Activated T-helper 2 cell treated with anti-CD3 and anti-CD28 coated beads, Interferon-gamma antibody, Interleukin-2, Interleukin-4, amounts not matched to agents 10 μg/mL and 5 μg/mL and 100 μg/mL, durations not matched to agents 14 hours and 24 hours and 36 hours (primary cell): ENCODE measurements around the gene GRM8. TPM values are rescaled to one million over a fixed set of nuclear protein-coding genes. Genes with fewer than 3 reads are reported as not detected.

Source experiments
- DNase-seq: peaks from one replicate; pipeline ENCODE4 v3.0.0; 2021; ENCODE audit warnings: low spot score
- H3K27ac Mint-ChIP-seq: one replicate; pipeline ENCODE4 v1.8.0; 2021; ENCODE audit warnings: mixed read lengths
- H3K27me3 Mint-ChIP-seq: one replicate; pipeline ENCODE4 v1.8.0; 2021; ENCODE audit warnings: low read depth, mixed read lengths
- H3K36me3 Mint-ChIP-seq: one replicate; pipeline ENCODE4 v1.8.0; 2021; ENCODE audit warnings: low read depth, mixed read lengths
- H3K4me1 Mint-ChIP-seq: one replicate; pipeline ENCODE4 v1.8.0; 2021; ENCODE audit warnings: low read depth, mixed read lengths
- H3K4me3 Mint-ChIP-seq: one replicate; pipeline ENCODE4 v1.8.0; 2021; ENCODE audit warnings: low read depth, mild to moderate bottlenecking, moderate library complexity, mixed read lengths
- H3K9me3 Mint-ChIP-seq: one replicate; pipeline ENCODE4 v1.8.0; 2021; ENCODE audit warnings: mixed read lengths
- intact Hi-C: fragments of 100-400 bp; cut with micrococcal nuclease; formaldehyde crosslinking; loops from one replicate; pipeline ENCODE4 v1.15.1; 2023
- total RNA-seq: library from RNA; stranded (reverse); gene quantifications from 2 replicates; pipeline ENCODE4 v1.2.3, GENCODE V29; 2022

GRM8 gene
- total RNA-seq, 1 donor from 2014 or later: not detected

- intact Hi-C loops: no loop called here
- no peaks in the 10 kb centered on the region for H3K27me3 Mint-ChIP-seq
Observed at GRCh38 chr7:126755381-126755780, 497.4 kb downstream of the GRM8 start.

GRCh38 chr7:126750207-126750911 lies 502.4 kb downstream of the GRM8 start:
- Mint-ChIP-seq H3K4me1 (no peaks in the 10 kb centered on the region), H3K27me3 (no peaks in the 10 kb centered on the region), H3K4me3 (no peak overlapping the region), H3K36me3 (no peaks in the 10 kb centered on the region), H3K9me3 (no peaks in the 10 kb centered on the region), H3K27ac (no peak overlapping the region)
- no peak for DNase-seq
- intact Hi-C loops: no loop called here

More at GRCh38 chr7:126755381-126755780, 497.4 kb downstream of the GRM8 start:
- DNase-seq: no peak
- Mint-ChIP-seq H3K4me1 (no peaks in the 10 kb centered on the region), H3K9me3 (no peaks in the 10 kb centered on the region), H3K36me3 (no peaks in the 10 kb centered on the region), H3K27ac (no peak overlapping the region), H3K4me3 (no peak overlapping the region)

GRCh38 chr7:126728967-126729366 lies 523.8 kb downstream of the GRM8 start:
- H3K4me1 Mint-ChIP-seq: peaks cover 3% of the 10 kb centered on the region

GRCh38 chr7:126727930-126728391 lies 524.8 kb downstream of the GRM8 start:
- Mint-ChIP-seq H3K27me3 (no peaks in the 10 kb centered on the region), H3K27ac (no peak overlapping the region), H3K4me1 (peaks cover 3% of the 10 kb centered on the region), H3K9me3 (no peaks in the 10 kb centered on the region), H3K36me3 (no peaks in the 10 kb centered on the region), H3K4me3 (no peak overlapping the region)
- DNase-seq: no peak
- intact Hi-C loops: loop anchor here (2.0 kb wide), 1 partner anchor 27 kb away; no protein-coding TSS in a partner anchor

More at GRCh38 chr7:126728967-126729366, 523.8 kb downstream of the GRM8 start:
- intact Hi-C loops: loop anchor here (2.0 kb wide), 1 partner anchor 28 kb away; no protein-coding TSS in a partner anchor
- DNase-seq: no peak
- no peaks in the 10 kb centered on the region for H3K9me3 Mint-ChIP-seq
- H3K4me3 Mint-ChIP-seq: no peak overlapping the region
- no peak overlapping the region for H3K27ac Mint-ChIP-seq
- H3K27me3 Mint-ChIP-seq: no peaks in the 10 kb centered on the region
- no peaks in the 10 kb centered on the region for H3K36me3 Mint-ChIP-seq

GRCh38 chr7:126723966-126724544 lies 528.7 kb downstream of the GRM8 start:
- Mint-ChIP-seq H3K27me3 (no peaks in the 10 kb centered on the region), H3K4me1 (peaks cover 3% of the 10 kb centered on the region), H3K36me3 (no peaks in the 10 kb centered on the region), H3K9me3 (no peaks in the 10 kb centered on the region), H3K27ac (no peak overlapping the region), H3K4me3 (no peak overlapping the region)
- intact Hi-C loops: no loop called here
- DNase-seq: no peak

GRCh38 chr7:126720232-126720631 lies 532.5 kb downstream of the GRM8 start:
- no peaks in the 10 kb centered on the region for H3K36me3 Mint-ChIP-seq
- intact Hi-C loops: no loop called here
- H3K4me3 Mint-ChIP-seq: no peak overlapping the region
- no peaks in the 10 kb centered on the region for H3K4me1 Mint-ChIP-seq
- no peaks in the 10 kb centered on the region for H3K9me3 Mint-ChIP-seq
- DNase-seq: no peak
- H3K27ac Mint-ChIP-seq: no peak overlapping the region
- H3K27me3 Mint-ChIP-seq: no peaks in the 10 kb centered on the region

GRCh38 chr7:126718419-126718818 lies 534.3 kb downstream of the GRM8 start:
- no peaks in the 10 kb centered on the region for H3K36me3 Mint-ChIP-seq
- no peak overlapping the region for H3K27ac Mint-ChIP-seq
- H3K9me3 Mint-ChIP-seq: no peaks in the 10 kb centered on the region
- no peaks in the 10 kb centered on the region for H3K4me1 Mint-ChIP-seq
- DNase-seq: no peak
- H3K27me3 Mint-ChIP-seq: no peaks in the 10 kb centered on the region
- intact Hi-C loops: no loop called here
- no peak overlapping the region for H3K4me3 Mint-ChIP-seq

GRCh38 chr7:126716321-126716720 lies 536.4 kb downstream of the GRM8 start:
- Mint-ChIP-seq H3K27me3 (no peaks in the 10 kb centered on the region), H3K4me1 (no peaks in the 10 kb centered on the region), H3K36me3 (no peaks in the 10 kb centered on the region), H3K9me3 (no peaks in the 10 kb centered on the region), H3K27ac (no peak overlapping the region), H3K4me3 (no peak overlapping the region)
- intact Hi-C loops: no loop called here
- DNase-seq: no peak

- DNase-seq: no peak
- H3K4me3 Mint-ChIP-seq: no peak overlapping the region
- no peaks in the 10 kb centered on the region for H3K9me3 Mint-ChIP-seq
- no peaks in the 10 kb centered on the region for H3K36me3 Mint-ChIP-seq
- no peaks in the 10 kb centered on the region for H3K27me3 Mint-ChIP-seq
- H3K4me1 Mint-ChIP-seq: no peaks in the 10 kb centered on the region
- no peak overlapping the region for H3K27ac Mint-ChIP-seq
- intact Hi-C loops: no loop called here
Observed at GRCh38 chr7:126715076-126715475, 537.7 kb downstream of the GRM8 start.

- no peak for DNase-seq
- Mint-ChIP-seq H3K9me3 (no peaks in the 10 kb centered on the region), H3K27me3 (peaks cover 21% of the 10 kb centered on the region), H3K4me3 (no peak overlapping the region), H3K27ac (no peak overlapping the region), H3K4me1 (peaks cover 17% of the 10 kb centered on the region), H3K36me3 (no peaks in the 10 kb centered on the region)
- intact Hi-C loops: no loop called here
Observed at GRCh38 chr7:126702242-126703016, 550.3 kb downstream of the GRM8 start.

GRCh38 chr7:126700807-126701604 lies 551.7 kb downstream of the GRM8 start:
- peaks cover 17% of the 10 kb centered on the region for H3K4me1 Mint-ChIP-seq
- no peaks in the 10 kb centered on the region for H3K9me3 Mint-ChIP-seq
- no peak overlapping the region for H3K27ac Mint-ChIP-seq
- intact Hi-C loops: loop anchor here (2.0 kb wide), 1 partner anchor 28 kb away; no protein-coding TSS in a partner anchor
- no peaks in the 10 kb centered on the region for H3K36me3 Mint-ChIP-seq
- no peak overlapping the region for H3K4me3 Mint-ChIP-seq
- DNase-seq: peak; percentile 72
- H3K27me3 Mint-ChIP-seq: peaks cover 21% of the 10 kb centered on the region

GRCh38 chr7:126699707-126700106 lies 553.0 kb downstream of the GRM8 start:
- no peak overlapping the region for H3K4me3 Mint-ChIP-seq

More at GRCh38 chr7:126699707-126700106, 553.0 kb downstream of the GRM8 start:
- peaks cover 27% of the 10 kb centered on the region for H3K27me3 Mint-ChIP-seq
- no peaks in the 10 kb centered on the region for H3K36me3 Mint-ChIP-seq
- H3K9me3 Mint-ChIP-seq: no peaks in the 10 kb centered on the region
- H3K4me1 Mint-ChIP-seq: peaks cover 17% of the 10 kb centered on the region
- no peak overlapping the region for H3K27ac Mint-ChIP-seq
- intact Hi-C loops: loop anchor here (2.0 kb wide), 1 partner anchor 29 kb away; no protein-coding TSS in a partner anchor
- DNase-seq: no peak
